ENCODE data around the gene AP3D1.

AP3D1 gene

GRCh38 chr19:2181633-2181997 is 30.2 kb upstream of the AP3D1 start:
- DNase-seq (ENCODE audit: low read depth in 2 of 2), result no peak

GRCh38 chr19:2180881-2181632 is 29.7 kb upstream of the AP3D1 start:
- DNase-seq (ENCODE audit: low read depth in 2 of 2), result no peak

GRCh38 chr19:2180114-2180513 is 28.7 kb upstream of the AP3D1 start:
- no peak for DNase-seq (ENCODE audit: low read depth in 2 of 2)

GRCh38 chr19:2179095-2179494 is 27.7 kb upstream of the AP3D1 start:
- no peak for DNase-seq (ENCODE audit: low read depth in 2 of 2)

GRCh38 chr19:2176337-2176994 is 25.1 kb upstream of the AP3D1 start:
- no peak for DNase-seq (ENCODE audit: low read depth in 2 of 2)

- DNase-seq (ENCODE audit: low read depth in 2 of 2), result no peak
Measured at GRCh38 chr19:2175742-2176141, 24.4 kb upstream of the AP3D1 start.

GRCh38 chr19:2173767-2174577 is 22.6 kb upstream of the AP3D1 start:
- no peak for DNase-seq (ENCODE audit: low read depth in 2 of 2)

GRCh38 chr19:2173388-2173766 is 22.0 kb upstream of the AP3D1 start:
- DNase-seq (ENCODE audit: low read depth in 2 of 2), result no peak

- peak in 1 of 2 donors; percentile 42 for DNase-seq (ENCODE audit: low read depth in 2 of 2)
Measured at GRCh38 chr19:2171349-2172145, 20.2 kb upstream of the AP3D1 start.

GRCh38 chr19:2170987-2171348 is 19.6 kb upstream of the AP3D1 start:
- DNase-seq (ENCODE audit: low read depth in 2 of 2), result no peak

- DNase-seq (ENCODE audit: low read depth in 2 of 2), result no peak
Measured at GRCh38 chr19:2170219-2170618, 18.9 kb upstream of the AP3D1 start.

GRCh38 chr19:2168619-2169424 is 17.5 kb upstream of the AP3D1 start:
- DNase-seq (ENCODE audit: low read depth in 2 of 2), result peak in 1 of 2 donors; percentile 25

- DNase-seq (ENCODE audit: low read depth in 2 of 2), result no peak
Measured at GRCh38 chr19:2167896-2168618, 16.7 kb upstream of the AP3D1 start.

GRCh38 chr19:2166741-2167738 is 15.7 kb upstream of the AP3D1 start:
- no peak for DNase-seq (ENCODE audit: low read depth in 2 of 2)

GRCh38 chr19:2164020-2164998 is 12.9 kb upstream of the AP3D1 start:
- no peak for DNase-seq (ENCODE audit: low read depth in 2 of 2)

GRCh38 chr19:2160379-2160778 is 9.0 kb upstream of the AP3D1 start:
- DNase-seq (ENCODE audit: low read depth in 2 of 2), result no peak

- DNase-seq (ENCODE audit: low read depth in 2 of 2), result no peak
Measured at GRCh38 chr19:2157452-2157851, 6.1 kb upstream of the AP3D1 start.

GRCh38 chr19:2154587-2155075 is 3.3 kb upstream of the AP3D1 start:
- DNase-seq (ENCODE audit: low read depth in 2 of 2), result no peak

Data from stimulated activated CD8-positive, alpha-beta memory T cell treated with anti-CD3 and anti-CD28 coated beads, Interleukin-7, amount 100 ng/mL, for 1 hour (primary cell).